ENCODE results near the gene LRRC63. TPM values are rescaled to one million over a fixed set of nuclear protein-coding genes. Genes with fewer than 3 reads are reported as not detected.

LRRC63 gene
- total RNA-seq, 1 experiment from 2014 or later: not detected

DNA sequence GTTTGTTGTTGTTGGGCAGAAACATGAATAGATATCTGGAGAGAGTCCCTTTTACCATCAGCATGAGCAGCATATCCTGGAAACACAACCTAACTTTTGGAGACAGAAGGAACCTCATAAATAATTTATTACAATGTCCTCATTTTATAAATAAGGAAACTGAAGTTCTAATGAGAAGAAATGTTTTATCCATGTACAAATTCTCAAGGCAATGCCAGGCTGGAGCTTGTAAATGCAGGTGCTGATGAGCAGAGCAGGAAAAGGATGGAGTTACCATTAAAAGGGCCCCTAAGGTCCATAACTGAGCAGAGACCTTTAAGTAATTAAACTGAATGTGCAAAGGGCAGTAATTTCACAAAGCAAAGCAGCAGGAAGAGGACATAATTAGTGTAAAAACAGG is 47.1 kb upstream of the LRRC63 start:
- no peak for DNase-seq (ENCODE audit: low read depth, low spot score)
- ChIA-PET POLR2A (no interaction called here), CTCF (no interaction called here), RAD21 (ENCODE audit: low non-redundant PET in 1 of 2, low total read pairs in 2 of 2, uncharacterized antibody in 2 of 2, unreplicated experiment in 2 of 2) (no interaction called here)
- Histone ChIP-seq H3K4me2 (ENCODE audit: low read length) (no peak overlapping the region), H3K79me2 (ENCODE audit: insufficient read depth, low read length) (no peaks in the 10 kb centered on the region), H3K9me3 (ENCODE audit: control insufficient read depth in 1 of 2, insufficient read depth in 1 of 2, low read depth in 1 of 2, low read length in 2 of 2) (no peaks in the 10 kb centered on the region), H3K36me3 (ENCODE audit: control insufficient read depth in 1 of 2, insufficient read depth in 2 of 2, low read length in 2 of 2) (no peaks in the 10 kb centered on the region), H3K4me3 (replicated peaks in 1 of 2; ENCODE audit: low read depth in 1 of 2, low read length in 2 of 2) (no peak overlapping the region), H3K4me1 (ENCODE audit: control insufficient read depth in 1 of 2, insufficient read depth in 2 of 2, low read length in 2 of 2) (no peaks in the 10 kb centered on the region), H3K27ac (ENCODE audit: low read depth, low read length) (no peak overlapping the region), H3K27me3 (ENCODE audit: insufficient read depth, low read length) (0 out of 2 replicates have a peak, but pooled peaks cover 12% of the 10 kb centered on the region), H2AFZ (ENCODE audit: low read depth, low read length, poor library complexity, severe bottlenecking) (no peak overlapping the region), H4K20me1 (ENCODE audit: insufficient read depth) (no peaks in the 10 kb centered on the region), H3K9ac (ENCODE audit: low read length) (no peak overlapping the region), H3K9me2 (ENCODE audit: insufficient read depth) (no peaks in the 10 kb centered on the region)
- TF ChIP-seq, protein P1, sequence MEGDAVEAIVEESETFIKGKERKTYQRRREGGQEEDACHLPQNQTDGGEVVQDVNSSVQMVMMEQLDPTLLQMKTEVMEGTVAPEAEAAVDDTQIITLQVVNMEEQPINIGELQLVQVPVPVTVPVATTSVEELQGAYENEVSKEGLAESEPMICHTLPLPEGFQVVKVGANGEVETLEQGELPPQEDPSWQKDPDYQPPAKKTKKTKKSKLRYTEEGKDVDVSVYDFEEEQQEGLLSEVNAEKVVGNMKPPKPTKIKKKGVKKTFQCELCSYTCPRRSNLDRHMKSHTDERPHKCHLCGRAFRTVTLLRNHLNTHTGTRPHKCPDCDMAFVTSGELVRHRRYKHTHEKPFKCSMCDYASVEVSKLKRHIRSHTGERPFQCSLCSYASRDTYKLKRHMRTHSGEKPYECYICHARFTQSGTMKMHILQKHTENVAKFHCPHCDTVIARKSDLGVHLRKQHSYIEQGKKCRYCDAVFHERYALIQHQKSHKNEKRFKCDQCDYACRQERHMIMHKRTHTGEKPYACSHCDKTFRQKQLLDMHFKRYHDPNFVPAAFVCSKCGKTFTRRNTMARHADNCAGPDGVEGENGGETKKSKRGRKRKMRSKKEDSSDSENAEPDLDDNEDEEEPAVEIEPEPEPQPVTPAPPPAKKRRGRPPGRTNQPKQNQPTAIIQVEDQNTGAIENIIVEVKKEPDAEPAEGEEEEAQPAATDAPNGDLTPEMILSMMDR (IDR thresholded peaks at IDR 0.05 in 2 of 3, conservative IDR thresholded peaks at IDR 0.05 in 1 of 3; ENCODE audit: borderline replicate concordance in 1 of 3, insufficient read depth in 1 of 3, low read depth in 2 of 3, low read length in 2 of 3): no peak
- no peak for TF ChIP-seq TCF7L2 (IDR thresholded peaks at IDR 0.05; ENCODE audit: borderline replicate concordance, extremely low read depth, insufficient read depth, insufficient read length)
- TF ChIP-seq SIN3A (IDR thresholded peaks at IDR 0.05; ENCODE audit: low read depth): no peak
- TF ChIP-seq, protein P2, sequence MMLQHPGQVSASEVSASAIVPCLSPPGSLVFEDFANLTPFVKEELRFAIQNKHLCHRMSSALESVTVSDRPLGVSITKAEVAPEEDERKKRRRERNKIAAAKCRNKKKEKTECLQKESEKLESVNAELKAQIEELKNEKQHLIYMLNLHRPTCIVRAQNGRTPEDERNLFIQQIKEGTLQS (IDR thresholded peaks at IDR 0.05): no peak
- TF ChIP-seq, protein P3, sequence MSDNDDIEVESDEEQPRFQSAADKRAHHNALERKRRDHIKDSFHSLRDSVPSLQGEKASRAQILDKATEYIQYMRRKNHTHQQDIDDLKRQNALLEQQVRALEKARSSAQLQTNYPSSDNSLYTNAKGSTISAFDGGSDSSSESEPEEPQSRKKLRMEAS (IDR thresholded peaks at IDR 0.05): no peak
- no peak for TF ChIP-seq CEBPB (IDR thresholded peaks at IDR 0.05; ENCODE audit: low read depth)
- no peak for TF ChIP-seq RAD21 (IDR thresholded peaks at IDR 0.05; ENCODE audit: low read depth)
- TF ChIP-seq, protein P4, sequence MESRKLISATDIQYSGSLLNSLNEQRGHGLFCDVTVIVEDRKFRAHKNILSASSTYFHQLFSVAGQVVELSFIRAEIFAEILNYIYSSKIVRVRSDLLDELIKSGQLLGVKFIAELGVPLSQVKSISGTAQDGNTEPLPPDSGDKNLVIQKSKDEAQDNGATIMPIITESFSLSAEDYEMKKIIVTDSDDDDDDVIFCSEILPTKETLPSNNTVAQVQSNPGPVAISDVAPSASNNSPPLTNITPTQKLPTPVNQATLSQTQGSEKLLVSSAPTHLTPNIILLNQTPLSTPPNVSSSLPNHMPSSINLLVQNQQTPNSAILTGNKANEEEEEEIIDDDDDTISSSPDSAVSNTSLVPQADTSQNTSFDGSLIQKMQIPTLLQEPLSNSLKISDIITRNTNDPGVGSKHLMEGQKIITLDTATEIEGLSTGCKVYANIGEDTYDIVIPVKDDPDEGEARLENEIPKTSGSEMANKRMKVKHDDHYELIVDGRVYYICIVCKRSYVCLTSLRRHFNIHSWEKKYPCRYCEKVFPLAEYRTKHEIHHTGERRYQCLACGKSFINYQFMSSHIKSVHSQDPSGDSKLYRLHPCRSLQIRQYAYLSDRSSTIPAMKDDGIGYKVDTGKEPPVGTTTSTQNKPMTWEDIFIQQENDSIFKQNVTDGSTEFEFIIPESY (IDR thresholded peaks at IDR 0.05; ENCODE audit: extremely low read depth, insufficient replicate concordance, low read length): no peak
- no peak for ATAC-seq
- BruUV-seq (replicated peaks): no TSS peak
- intact Hi-C loops (cut with micrococcal nuclease): loop anchor here (10.0 kb wide), 1 partner anchor 120 kb away; no protein-coding TSS in a partner anchor

All from HCT116 (cell line).